Keratinocyte (primary cell): ENCODE results near the gene MARVELD1. TPM values are rescaled to one million over a fixed set of nuclear protein-coding genes. Genes with fewer than 3 reads are reported as not detected.

Source experiments
- DNase-seq: peaks from one replicate; pipeline ENCODE4 v3.0.0-alpha.2; 2011; ENCODE audit warnings: low read depth, missing footprints, low spot score
- FAIRE-seq: peaks from 2 replicates; lab custom pipeline; 2011; peaks lifted over from hg19 to GRCh38; lab: Jason Lieb, UNC
- H2AFZ ChIP-seq: 2 replicates; pipeline ENCODE4 v1.6.0; 2012; ENCODE audit warnings: low read length, control low read depth, inconsistent platforms; ENCODE audit not compliant: control insufficient read depth
- H3K27ac ChIP-seq: 2 replicates; pipeline ENCODE4 v1.5.1; 2011; ENCODE audit warnings: low read length; ENCODE audit not compliant: control insufficient read depth, insufficient read depth
- H3K27me3 ChIP-seq: 3 replicates; pipeline ENCODE4 v1.6.0; 2011; ENCODE audit warnings: low read length; ENCODE audit not compliant: control insufficient read depth, insufficient read depth; ENCODE audit errors: extremely low read depth
- H3K36me3 ChIP-seq, 2 experiments: 2 replicates in 1 of 2; 3 replicates in 1 of 2; pipeline ENCODE4 v1.5.1; 2011; ENCODE audit warnings: low read length in 2 of 2, mild to moderate bottlenecking in 1 of 2; ENCODE audit not compliant: control insufficient read depth in 2 of 2, insufficient read depth in 2 of 2; ENCODE audit errors: extremely low read depth in 1 of 2
- H3K4me1 ChIP-seq: 3 replicates; pipeline ENCODE4 v1.5.1; 2011; ENCODE audit warnings: low read length; ENCODE audit not compliant: control insufficient read depth, insufficient read depth; ENCODE audit errors: extremely low read depth
- H3K4me2 ChIP-seq: 3 replicates; pipeline ENCODE4 v1.6.0; 2011; ENCODE audit warnings: low read depth, low read length; ENCODE audit not compliant: control insufficient read depth, insufficient read depth; ENCODE audit errors: extremely low read depth
- H3K4me3 ChIP-seq, 3 experiments: fragments of 200-600 bp in 1 of 3; sonication (generic) in 1 of 3; 2 replicates in 2 of 3; 3 replicates in 1 of 3; pipeline ENCODE4 v1.5.1; 2011 to 2016; ENCODE audit warnings: low read length in 3 of 3, mild to moderate bottlenecking in 3 of 3, control low read depth in 2 of 3, inconsistent platforms in 1 of 3, low read depth in 1 of 3, mixed read lengths in 1 of 3, mixed run types in 1 of 3, moderate library complexity in 1 of 3; ENCODE audit not compliant: control insufficient read depth in 2 of 3, insufficient read depth in 2 of 3; ENCODE audit errors: extremely low read depth in 1 of 3
- H3K79me2 ChIP-seq: 2 replicates; pipeline ENCODE4 v1.6.0; 2012; ENCODE audit warnings: low read length; ENCODE audit not compliant: control insufficient read depth, insufficient read depth
- H3K9ac ChIP-seq: 3 replicates; pipeline ENCODE4 v1.6.0; 2011; ENCODE audit warnings: low read length; ENCODE audit not compliant: control insufficient read depth, insufficient read depth; ENCODE audit errors: extremely low read depth
- H3K9me1 ChIP-seq: 3 replicates; pipeline ENCODE4 v1.6.0; 2011; ENCODE audit warnings: low read length; ENCODE audit not compliant: control insufficient read depth, insufficient read depth; ENCODE audit errors: extremely low read depth
- H3K9me3 ChIP-seq: 2 replicates; pipeline ENCODE4 v1.5.1; 2012; ENCODE audit warnings: low read depth, low read length; ENCODE audit not compliant: control insufficient read depth
- H4K20me1 ChIP-seq: 3 replicates; pipeline ENCODE4 v1.6.0; 2011; ENCODE audit warnings: low read length; ENCODE audit not compliant: control insufficient read depth, insufficient read depth; ENCODE audit errors: extremely low read depth
- CTCF ChIP-seq, 3 experiments: IDR thresholded peaks in 1 of 3; conservative IDR thresholded peaks in 1 of 3; optimal IDR thresholded peaks in 1 of 3; 2 replicates in 2 of 3; 3 replicates in 1 of 3; pipeline versions ENCODE3 to v1.5.1; 2011; ENCODE audit warnings: low read length in 3 of 3, mild to moderate bottlenecking in 3 of 3, moderate library complexity in 2 of 3, control low read depth in 1 of 3, inconsistent platforms in 1 of 3; ENCODE audit not compliant: insufficient read depth in 2 of 3; ENCODE audit errors: extremely low read depth in 1 of 3
- EZH2 ChIP-seq: IDR thresholded peaks from one replicate; pipeline ENCODE4 v1.6.1; 2012; ENCODE audit warnings: inconsistent platforms, mild to moderate bottlenecking, low read length, moderate library complexity
- dilution Hi-C: fragments of 300-500 bp; cut with MboI; formaldehyde crosslinking; loops from one replicate; pipeline ENCODE4 v1.7.0; 2020; ENCODE audit warnings: low sequenced_read_pairs; ENCODE audit not compliant: extremely low pct_ligation_motif_present
- polyA plus RNA-seq, 5 experiments: library from polyadenylated mRNA; depleted of rRNA in 3 of 5; stranded (reverse) in 3 of 5; stranded (forward) in 1 of 5; unstranded in 1 of 5; fragments of >200 nt; gene quantifications; 1 replicate in 1 of 5; 2 replicates in 3 of 5; 3 replicates in 1 of 5; pipeline versions ENCODE4 v1.2.1 to v1.2.3, GENCODE V29; 2011 to 2012; ENCODE audit warnings: missing spikeins in 2 of 5, low read depth in 1 of 5, low replicate concordance in 1 of 5

Gene MARVELD1
- polyA plus RNA-seq, 1 donor (not counting 4 experiments of a cell fraction or from before 2014, with no cell fraction given) = 39.7 TPM

DNA sequence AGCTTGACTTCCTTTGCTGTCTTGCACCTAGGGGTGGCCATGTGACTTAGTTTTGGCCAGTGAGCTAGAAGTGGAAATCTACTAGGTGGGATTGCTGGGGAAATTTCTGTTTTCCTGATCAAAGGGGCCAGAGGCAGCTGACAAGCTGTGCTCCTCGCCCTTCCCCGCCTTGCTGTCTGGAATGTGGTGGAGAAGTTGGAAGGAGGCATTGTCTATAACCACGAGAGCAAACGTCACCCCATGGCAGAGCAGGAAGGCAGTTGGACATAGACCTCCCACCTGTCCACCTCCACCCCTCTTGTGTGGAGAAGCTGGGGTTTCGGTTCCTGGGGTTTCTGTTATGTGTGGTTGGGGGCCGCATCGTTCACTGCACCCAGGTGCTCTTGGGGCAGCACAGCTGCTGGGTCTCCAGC, 51.0 kb downstream of the MARVELD1 start:
- FAIRE-seq = no peak
- H3K27me3 ChIP-seq = peaks cover 4% of the 10 kb centered on the region

GRCh38 chr10:97765201-97765600, 51.7 kb downstream of the MARVELD1 start:
- Histone ChIP-seq H4K20me1 (no peaks in the 10 kb centered on the region), H2AFZ (no peak overlapping the region), H3K4me2 (no peak overlapping the region), H3K27me3 (peaks cover 6% of the 10 kb centered on the region), H3K27ac (no peak overlapping the region), H3K9me3 (no peaks in the 10 kb centered on the region), H3K9ac (no peak overlapping the region), H3K4me1 (no peaks in the 10 kb centered on the region), H3K4me3 (no peak overlapping the region), H3K36me3 (peaks cover 9 to 10% of the 10 kb centered on the region in 2 experiments), H3K79me2 (no peaks in the 10 kb centered on the region), H3K9me1 (no peaks in the 10 kb centered on the region)
- FAIRE-seq (no peak), DNase-seq (no peak)
- TF ChIP-seq EZH2 (no peak), CTCF (optimal IDR thresholded peaks at IDR 0.05 in 1 of 3, IDR thresholded peaks at IDR 0.05 in 1 of 3, conservative IDR thresholded peaks at IDR 0.05 in 1 of 3; ENCODE audit: extremely low read depth in 1 of 3, insufficient read depth in 2 of 3, low read length in 3 of 3) (no peak)
- dilution Hi-C loops = loop anchor here (25.0 kb wide), 1 partner anchor 97 kb away; no protein-coding TSS in a partner anchor

More for the DNA sequence above, 51.0 kb downstream of the MARVELD1 start:
- TF ChIP-seq CTCF (optimal IDR thresholded peaks at IDR 0.05 in 1 of 3, IDR thresholded peaks at IDR 0.05 in 1 of 3, conservative IDR thresholded peaks at IDR 0.05 in 1 of 3; ENCODE audit: extremely low read depth in 1 of 3, insufficient read depth in 2 of 3, low read length in 3 of 3) (no peak), EZH2 (no peak)
- H4K20me1 ChIP-seq = peaks cover 4% of the 10 kb centered on the region
- peaks cover 1% of the 10 kb centered on the region for H3K4me1 ChIP-seq
- no peak overlapping the region for H3K9ac ChIP-seq
- dilution Hi-C loops = loop anchor here (25.0 kb wide), 1 partner anchor 98 kb away; no protein-coding TSS in a partner anchor
- no peak for DNase-seq
- no peaks in the 10 kb centered on the region for H3K9me3 ChIP-seq
- no peak overlapping the region for H3K4me2 ChIP-seq
- no peak overlapping the region for H3K27ac ChIP-seq
- H3K9me1 ChIP-seq = no peaks in the 10 kb centered on the region
- H2AFZ ChIP-seq = no peak overlapping the region
- peaks cover 9 to 13% of the 10 kb centered on the region in 2 experiments for H3K36me3 ChIP-seq
- H3K79me2 ChIP-seq = no peaks in the 10 kb centered on the region
- H3K4me3 ChIP-seq = no peak overlapping the region
